Measurements from ENCODE around the gene PTPRM. TPM values are rescaled to one million over a fixed set of nuclear protein-coding genes. Genes with fewer than 3 reads are reported as not detected.

PTPRM gene
- total RNA-seq, 1 experiment from 2014 or later, result 11.1 TPM

DNA sequence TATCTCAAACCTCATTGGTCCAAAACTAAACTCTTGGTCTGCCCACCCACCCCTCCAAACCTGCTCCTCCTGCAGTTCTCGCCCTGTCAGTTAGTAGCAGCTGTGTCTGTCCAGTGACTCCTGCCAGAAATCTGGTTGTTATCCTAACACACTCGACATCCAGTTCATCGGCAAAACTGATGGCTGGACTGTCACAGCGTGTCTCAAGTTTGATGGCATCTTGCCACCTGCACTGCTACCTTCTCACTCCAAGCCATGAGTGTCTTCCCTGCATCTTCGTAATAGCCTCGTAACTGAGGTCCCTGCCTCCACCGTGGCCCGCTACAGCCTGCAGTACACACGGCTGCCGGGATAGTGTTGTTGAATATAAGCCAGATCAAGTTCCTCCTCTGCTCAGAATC lies 572.0 kb downstream of the PTPRM start (continued):
- TF ChIP-seq, protein P1, sequence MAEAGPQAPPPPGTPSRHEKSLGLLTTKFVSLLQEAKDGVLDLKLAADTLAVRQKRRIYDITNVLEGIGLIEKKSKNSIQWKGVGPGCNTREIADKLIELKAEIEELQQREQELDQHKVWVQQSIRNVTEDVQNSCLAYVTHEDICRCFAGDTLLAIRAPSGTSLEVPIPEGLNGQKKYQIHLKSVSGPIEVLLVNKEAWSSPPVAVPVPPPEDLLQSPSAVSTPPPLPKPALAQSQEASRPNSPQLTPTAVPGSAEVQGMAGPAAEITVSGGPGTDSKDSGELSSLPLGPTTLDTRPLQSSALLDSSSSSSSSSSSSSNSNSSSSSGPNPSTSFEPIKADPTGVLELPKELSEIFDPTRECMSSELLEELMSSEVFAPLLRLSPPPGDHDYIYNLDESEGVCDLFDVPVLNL (CRISPR knock-in tag; IDR thresholded peaks at IDR 0.05; ENCODE audit: borderline replicate concordance, low read depth), result no peak
- TF ChIP-seq EMX1 (CRISPR knock-in tag; IDR thresholded peaks at IDR 0.05) (no peak), JUN (CRISPR knock-in tag; IDR thresholded peaks at IDR 0.05) (no peak), MXD4 (CRISPR knock-in tag; IDR thresholded peaks at IDR 0.05; ENCODE audit: borderline replicate concordance) (no peak), SMAD4 (CRISPR knock-in tag; IDR thresholded peaks at IDR 0.05) (no peak)
- TF ChIP-seq, protein P2, sequence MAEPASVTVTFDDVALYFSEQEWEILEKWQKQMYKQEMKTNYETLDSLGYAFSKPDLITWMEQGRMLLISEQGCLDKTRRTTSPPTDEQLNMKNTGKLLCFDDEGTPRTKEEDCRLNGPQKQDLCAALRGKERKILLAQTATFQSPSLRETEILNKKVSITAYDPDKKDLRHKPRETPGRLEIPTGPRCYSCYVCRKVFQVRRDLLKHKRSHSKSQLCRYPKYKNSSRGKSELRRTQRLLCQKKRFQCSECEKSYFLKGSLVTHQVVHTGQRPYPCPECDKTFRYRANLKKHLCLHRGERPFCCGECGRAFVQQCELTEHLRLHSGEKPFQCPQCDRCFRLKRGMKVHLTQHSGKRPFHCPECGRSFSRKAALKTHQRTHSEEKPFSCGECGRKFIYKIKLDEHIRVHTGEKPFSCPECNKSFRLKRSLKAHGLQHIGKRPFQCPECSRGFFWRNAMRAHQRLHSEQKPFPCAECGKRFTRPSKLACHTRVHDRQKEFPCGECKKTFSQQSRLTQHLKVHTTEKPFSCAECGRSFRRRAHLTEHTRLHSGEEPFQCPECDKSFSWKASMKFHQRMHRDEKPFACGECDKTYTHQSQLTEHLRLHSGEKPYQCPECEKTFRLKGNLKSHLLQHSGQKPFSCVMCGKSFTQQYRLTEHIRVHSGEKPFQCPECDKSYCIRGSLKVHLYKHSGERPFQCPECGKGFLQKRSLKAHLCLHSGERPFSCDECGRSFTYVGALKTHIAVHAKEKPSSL (CRISPR knock-in tag; conservative IDR thresholded peaks at IDR 0.05), result no peak
- TF ChIP-seq, protein P3, sequence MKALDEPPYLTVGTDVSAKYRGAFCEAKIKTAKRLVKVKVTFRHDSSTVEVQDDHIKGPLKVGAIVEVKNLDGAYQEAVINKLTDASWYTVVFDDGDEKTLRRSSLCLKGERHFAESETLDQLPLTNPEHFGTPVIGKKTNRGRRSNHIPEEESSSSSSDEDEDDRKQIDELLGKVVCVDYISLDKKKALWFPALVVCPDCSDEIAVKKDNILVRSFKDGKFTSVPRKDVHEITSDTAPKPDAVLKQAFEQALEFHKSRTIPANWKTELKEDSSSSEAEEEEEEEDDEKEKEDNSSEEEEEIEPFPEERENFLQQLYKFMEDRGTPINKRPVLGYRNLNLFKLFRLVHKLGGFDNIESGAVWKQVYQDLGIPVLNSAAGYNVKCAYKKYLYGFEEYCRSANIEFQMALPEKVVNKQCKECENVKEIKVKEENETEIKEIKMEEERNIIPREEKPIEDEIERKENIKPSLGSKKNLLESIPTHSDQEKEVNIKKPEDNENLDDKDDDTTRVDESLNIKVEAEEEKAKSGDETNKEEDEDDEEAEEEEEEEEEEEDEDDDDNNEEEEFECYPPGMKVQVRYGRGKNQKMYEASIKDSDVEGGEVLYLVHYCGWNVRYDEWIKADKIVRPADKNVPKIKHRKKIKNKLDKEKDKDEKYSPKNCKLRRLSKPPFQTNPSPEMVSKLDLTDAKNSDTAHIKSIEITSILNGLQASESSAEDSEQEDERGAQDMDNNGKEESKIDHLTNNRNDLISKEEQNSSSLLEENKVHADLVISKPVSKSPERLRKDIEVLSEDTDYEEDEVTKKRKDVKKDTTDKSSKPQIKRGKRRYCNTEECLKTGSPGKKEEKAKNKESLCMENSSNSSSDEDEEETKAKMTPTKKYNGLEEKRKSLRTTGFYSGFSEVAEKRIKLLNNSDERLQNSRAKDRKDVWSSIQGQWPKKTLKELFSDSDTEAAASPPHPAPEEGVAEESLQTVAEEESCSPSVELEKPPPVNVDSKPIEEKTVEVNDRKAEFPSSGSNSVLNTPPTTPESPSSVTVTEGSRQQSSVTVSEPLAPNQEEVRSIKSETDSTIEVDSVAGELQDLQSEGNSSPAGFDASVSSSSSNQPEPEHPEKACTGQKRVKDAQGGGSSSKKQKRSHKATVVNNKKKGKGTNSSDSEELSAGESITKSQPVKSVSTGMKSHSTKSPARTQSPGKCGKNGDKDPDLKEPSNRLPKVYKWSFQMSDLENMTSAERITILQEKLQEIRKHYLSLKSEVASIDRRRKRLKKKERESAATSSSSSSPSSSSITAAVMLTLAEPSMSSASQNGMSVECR (CRISPR knock-in tag; IDR thresholded peaks at IDR 0.05; ENCODE audit: borderline replicate concordance), result no peak

DNA sequence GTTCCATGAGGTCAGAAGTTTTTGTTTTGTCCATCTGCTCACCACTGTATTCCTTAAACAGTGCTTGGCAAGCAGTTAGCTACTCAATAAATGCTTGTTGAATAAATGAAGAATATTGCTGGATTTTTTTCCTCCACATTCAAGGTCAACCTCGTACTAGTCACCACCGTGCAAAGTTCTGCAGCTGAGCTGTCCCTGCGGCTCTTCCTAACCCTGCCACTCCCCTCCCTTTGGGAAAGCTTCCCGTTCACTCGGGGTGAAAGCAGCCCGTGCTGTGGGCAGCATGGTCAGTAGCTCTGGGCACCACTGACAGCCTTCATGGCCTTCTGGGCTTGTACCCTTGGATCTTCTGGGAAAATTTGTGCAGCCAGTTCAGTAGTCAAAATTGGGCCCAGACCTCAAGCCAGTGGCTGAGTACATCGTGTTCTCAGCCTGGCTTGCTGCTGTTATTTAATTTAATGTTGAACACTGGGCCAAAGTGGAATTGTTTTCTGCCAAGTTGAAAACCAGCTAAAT lies 572.8 kb downstream of the PTPRM start:
- Mint-ChIP-seq H3K9me3 (peaks cover 3% of the 10 kb centered on the region), H3K27me3 (ENCODE audit: low read depth) (no peaks in the 10 kb centered on the region)
- TF ChIP-seq RELA (CRISPR knock-in tag; IDR thresholded peaks at IDR 0.05; ENCODE audit: borderline replicate concordance) (no peak), ATF1 (CRISPR knock-in tag; IDR thresholded peaks at IDR 0.05) (no peak), JAZF1 (CRISPR knock-in tag; IDR thresholded peaks at IDR 0.05) (no peak), NR3C1 (CRISPR knock-in tag; conservative IDR thresholded peaks at IDR 0.05; ENCODE audit: low read depth) (no peak), FOXK1 (CRISPR knock-in tag; IDR thresholded peaks at IDR 0.05) (no peak), ETV6 (CRISPR knock-in tag; IDR thresholded peaks at IDR 0.05) (no peak), CREM (CRISPR knock-in tag; IDR thresholded peaks at IDR 0.05) (no peak), GTF2I (CRISPR knock-in tag; conservative IDR thresholded peaks at IDR 0.05) (no peak), FOXP1 (CRISPR knock-in tag; IDR thresholded peaks at IDR 0.05; ENCODE audit: borderline replicate concordance) (no peak)
- TF ChIP-seq, protein P4, sequence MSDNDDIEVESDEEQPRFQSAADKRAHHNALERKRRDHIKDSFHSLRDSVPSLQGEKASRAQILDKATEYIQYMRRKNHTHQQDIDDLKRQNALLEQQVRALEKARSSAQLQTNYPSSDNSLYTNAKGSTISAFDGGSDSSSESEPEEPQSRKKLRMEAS (CRISPR knock-in tag; IDR thresholded peaks at IDR 0.05), result no peak
- TF ChIP-seq, protein P5, sequence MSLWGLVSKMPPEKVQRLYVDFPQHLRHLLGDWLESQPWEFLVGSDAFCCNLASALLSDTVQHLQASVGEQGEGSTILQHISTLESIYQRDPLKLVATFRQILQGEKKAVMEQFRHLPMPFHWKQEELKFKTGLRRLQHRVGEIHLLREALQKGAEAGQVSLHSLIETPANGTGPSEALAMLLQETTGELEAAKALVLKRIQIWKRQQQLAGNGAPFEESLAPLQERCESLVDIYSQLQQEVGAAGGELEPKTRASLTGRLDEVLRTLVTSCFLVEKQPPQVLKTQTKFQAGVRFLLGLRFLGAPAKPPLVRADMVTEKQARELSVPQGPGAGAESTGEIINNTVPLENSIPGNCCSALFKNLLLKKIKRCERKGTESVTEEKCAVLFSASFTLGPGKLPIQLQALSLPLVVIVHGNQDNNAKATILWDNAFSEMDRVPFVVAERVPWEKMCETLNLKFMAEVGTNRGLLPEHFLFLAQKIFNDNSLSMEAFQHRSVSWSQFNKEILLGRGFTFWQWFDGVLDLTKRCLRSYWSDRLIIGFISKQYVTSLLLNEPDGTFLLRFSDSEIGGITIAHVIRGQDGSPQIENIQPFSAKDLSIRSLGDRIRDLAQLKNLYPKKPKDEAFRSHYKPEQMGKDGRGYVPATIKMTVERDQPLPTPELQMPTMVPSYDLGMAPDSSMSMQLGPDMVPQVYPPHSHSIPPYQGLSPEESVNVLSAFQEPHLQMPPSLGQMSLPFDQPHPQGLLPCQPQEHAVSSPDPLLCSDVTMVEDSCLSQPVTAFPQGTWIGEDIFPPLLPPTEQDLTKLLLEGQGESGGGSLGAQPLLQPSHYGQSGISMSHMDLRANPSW (CRISPR knock-in tag; conservative IDR thresholded peaks at IDR 0.05; ENCODE audit: low read depth), result no peak
- TF ChIP-seq, protein P6, sequence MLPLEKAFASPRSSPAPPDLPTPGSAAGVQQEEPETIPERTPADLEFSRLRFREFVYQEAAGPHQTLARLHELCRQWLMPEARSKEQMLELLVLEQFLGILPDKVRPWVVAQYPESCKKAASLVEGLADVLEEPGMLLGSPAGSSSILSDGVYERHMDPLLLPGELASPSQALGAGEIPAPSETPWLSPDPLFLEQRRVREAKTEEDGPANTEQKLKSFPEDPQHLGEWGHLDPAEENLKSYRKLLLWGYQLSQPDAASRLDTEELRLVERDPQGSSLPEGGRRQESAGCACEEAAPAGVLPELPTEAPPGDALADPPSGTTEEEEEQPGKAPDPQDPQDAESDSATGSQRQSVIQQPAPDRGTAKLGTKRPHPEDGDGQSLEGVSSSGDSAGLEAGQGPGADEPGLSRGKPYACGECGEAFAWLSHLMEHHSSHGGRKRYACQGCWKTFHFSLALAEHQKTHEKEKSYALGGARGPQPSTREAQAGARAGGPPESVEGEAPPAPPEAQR (CRISPR knock-in tag; IDR thresholded peaks at IDR 0.05), result no peak
- TF ChIP-seq, protein P7, sequence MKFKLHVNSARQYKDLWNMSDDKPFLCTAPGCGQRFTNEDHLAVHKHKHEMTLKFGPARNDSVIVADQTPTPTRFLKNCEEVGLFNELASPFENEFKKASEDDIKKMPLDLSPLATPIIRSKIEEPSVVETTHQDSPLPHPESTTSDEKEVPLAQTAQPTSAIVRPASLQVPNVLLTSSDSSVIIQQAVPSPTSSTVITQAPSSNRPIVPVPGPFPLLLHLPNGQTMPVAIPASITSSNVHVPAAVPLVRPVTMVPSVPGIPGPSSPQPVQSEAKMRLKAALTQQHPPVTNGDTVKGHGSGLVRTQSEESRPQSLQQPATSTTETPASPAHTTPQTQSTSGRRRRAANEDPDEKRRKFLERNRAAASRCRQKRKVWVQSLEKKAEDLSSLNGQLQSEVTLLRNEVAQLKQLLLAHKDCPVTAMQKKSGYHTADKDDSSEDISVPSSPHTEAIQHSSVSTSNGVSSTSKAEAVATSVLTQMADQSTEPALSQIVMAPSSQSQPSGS (CRISPR knock-in tag; IDR thresholded peaks at IDR 0.05; ENCODE audit: borderline replicate concordance, low read depth), result no peak

More for the DNA sequence above, 572.8 kb downstream of the PTPRM start:
- H3K4me1 Mint-ChIP-seq, result peaks cover 6% of the 10 kb centered on the region
- ChIA-PET POLR2A (no interaction called here), CTCF (no interaction called here)
- DNase-seq (ENCODE audit: low spot score) (no peak), ATAC-seq (no peak)
- no peaks in the 10 kb centered on the region for H3K36me3 Mint-ChIP-seq
- H3K4me3 Mint-ChIP-seq, result no peak overlapping the region
- no peak overlapping the region for H3K27ac Mint-ChIP-seq
